Cardiac muscle cell (in vitro differentiated cells and primary cell): ENCODE data around the gene PDLIM4. TPM values are rescaled to one million over a fixed set of nuclear protein-coding genes. Genes with fewer than 3 reads are reported as not detected.

Experiments
- DNase-seq, 2 donors: peaks; one replicate each; pipeline versions ENCODE4 v3.0.0 to v3.0.0-alpha.2; 2010 to 2017; ENCODE audit warnings: low read depth in 1 of 2, low spot score in 1 of 2
- H3K27ac ChIP-seq: fragments of 200-600 bp; sonication (generic); 2 replicates; pipeline ENCODE4 v1.5.1; 2016
- H3K27me3 ChIP-seq: fragments of 200-600 bp; sonication (generic); 2 replicates; pipeline ENCODE4 v1.6.0; 2016; ENCODE audit warnings: control low read depth
- H3K36me3 ChIP-seq: fragments of 200-600 bp; sonication (generic); 2 replicates; pipeline ENCODE4 v1.5.1; 2016; ENCODE audit warnings: control low read depth
- H3K4me1 ChIP-seq: fragments of 200-600 bp; sonication (generic); 2 replicates; pipeline ENCODE4 v1.8.1; 2017; ENCODE audit warnings: low read depth, mild to moderate bottlenecking, mixed run types
- H3K4me3 ChIP-seq: fragments of 200-600 bp; sonication (generic); 2 replicates; pipeline ENCODE4 v1.5.1; 2016; ENCODE audit warnings: mild to moderate bottlenecking
- H3K9me3 ChIP-seq: fragments of 200-600 bp; sonication (generic); 2 replicates; pipeline ENCODE4 v1.5.1; 2017; ENCODE audit warnings: low read depth, mild to moderate bottlenecking, control low read depth
- CTCF ChIP-seq: IDR thresholded peaks from 2 replicates; pipeline ENCODE4 v1.5.1; 2012; ENCODE audit warnings: low read depth, mild to moderate bottlenecking, low read length
- polyA plus RNA-seq: library from polyadenylated mRNA; unstranded; fragments of >200 nt; fragmentation: Nextera tagmentation; extraction: Ambion mirVana; gene quantifications from 2 replicates; pipeline ENCODE4 v1.2.1, GENCODE V29; 2016
- total RNA-seq: library from RNA; depleted of rRNA; stranded (reverse); fragments of >200 nt; gene quantifications from 2 replicates; pipeline ENCODE4 v1.2.3, GENCODE V29; 2016

Gene PDLIM4
- total and polyA plus RNA-seq, 2 experiments from 2014 or later, result 23.1 to 32.7 TPM

- TF ChIP-seq CTCF, result peak; percentile 89
- no peaks in the 10 kb centered on the region for H3K9me3 ChIP-seq
- H3K4me1 ChIP-seq, result no peaks in the 10 kb centered on the region
- H3K27me3 ChIP-seq, result no peaks in the 10 kb centered on the region
- H3K4me3 ChIP-seq, result no peak overlapping the region
- peak; percentile 74 to 77 for DNase-seq
- H3K27ac ChIP-seq, result no peak overlapping the region
- H3K36me3 ChIP-seq, result no peaks in the 10 kb centered on the region
Measured at GRCh38 chr5:132238169-132238744, 19.2 kb upstream of the PDLIM4 start.

- no peak overlapping the region for H3K27ac ChIP-seq
- no peaks in the 10 kb centered on the region for H3K4me1 ChIP-seq
- H3K27me3 ChIP-seq, result no peaks in the 10 kb centered on the region
- H3K36me3 ChIP-seq, result no peaks in the 10 kb centered on the region
- H3K4me3 ChIP-seq, result no peak overlapping the region
- no peak for DNase-seq
- no peak for TF ChIP-seq CTCF
- no peaks in the 10 kb centered on the region for H3K9me3 ChIP-seq
Measured at GRCh38 chr5:132238901-132239500, 18.5 kb upstream of the PDLIM4 start.

- DNase-seq, result no peak
- Histone ChIP-seq H3K4me1 (no peaks in the 10 kb centered on the region), H3K27me3 (no peaks in the 10 kb centered on the region), H3K4me3 (no peak overlapping the region), H3K9me3 (no peaks in the 10 kb centered on the region), H3K27ac (no peak overlapping the region), H3K36me3 (no peaks in the 10 kb centered on the region)
- TF ChIP-seq CTCF, result no peak
Measured at GRCh38 chr5:132239776-132240175, 17.7 kb upstream of the PDLIM4 start.

- Histone ChIP-seq H3K4me3 (no peak overlapping the region), H3K27ac (no peak overlapping the region), H3K36me3 (no peaks in the 10 kb centered on the region), H3K27me3 (no peaks in the 10 kb centered on the region), H3K4me1 (no peaks in the 10 kb centered on the region), H3K9me3 (no peaks in the 10 kb centered on the region)
- no peak for DNase-seq
- no peak for TF ChIP-seq CTCF
Measured at GRCh38 chr5:132243366-132243977, 14.0 kb upstream of the PDLIM4 start.

- Histone ChIP-seq H3K4me3 (no peak overlapping the region), H3K9me3 (no peaks in the 10 kb centered on the region), H3K27me3 (no peaks in the 10 kb centered on the region), H3K27ac (no peak overlapping the region), H3K4me1 (no peaks in the 10 kb centered on the region), H3K36me3 (no peaks in the 10 kb centered on the region)
- no peak for TF ChIP-seq CTCF
- no peak for DNase-seq
Measured at GRCh38 chr5:132245593-132245992, 11.9 kb upstream of the PDLIM4 start.
